Fibroblast of lung (primary cell): Measurements from ENCODE around the gene TIGD6. TPM values are rescaled to one million over a fixed set of nuclear protein-coding genes. Genes with fewer than 3 reads are reported as not detected.
"Not testable (repeated sequence)": the region's sequence is repeated elsewhere in the genome, so short reads cannot be mapped to it uniquely, and the experiment has no call there.

Source experiments
- DNase-seq, 2 donors: peaks; one replicate each; pipeline versions ENCODE4 v3.0.0 to v3.0.0-alpha.2; 2010; ENCODE audit warnings: low read depth in 2 of 2
- H2AFZ ChIP-seq: 2 replicates; pipeline ENCODE4 v1.5.1; 2012; ENCODE audit warnings: low read length, control low read depth, inconsistent platforms
- H3K27ac ChIP-seq: 2 replicates; pipeline ENCODE4 v1.5.1; 2011; ENCODE audit warnings: low read length, control low read depth; ENCODE audit not compliant: insufficient read depth
- H3K27me3 ChIP-seq: 2 replicates; pipeline ENCODE4 v1.5.1; 2011; ENCODE audit warnings: mild to moderate bottlenecking, low read length; ENCODE audit not compliant: control insufficient read depth, insufficient read depth
- H3K36me3 ChIP-seq: 2 replicates; pipeline ENCODE4 v1.5.1; 2011; ENCODE audit warnings: low read length; ENCODE audit not compliant: control insufficient read depth, insufficient read depth
- H3K4me1 ChIP-seq: 2 replicates; pipeline ENCODE4 v1.5.1; 2011; ENCODE audit warnings: low read length; ENCODE audit not compliant: control insufficient read depth, insufficient read depth; ENCODE audit errors: extremely low read depth
- H3K4me2 ChIP-seq: 2 replicates; pipeline ENCODE4 v1.5.1; 2011; ENCODE audit warnings: low read length, control low read depth; ENCODE audit not compliant: insufficient read depth; ENCODE audit errors: extremely low read depth
- H3K4me3 ChIP-seq, 4 experiments: fragments of 200-600 bp in 1 of 4; sonication (generic) in 1 of 4; replicated peaks in 1 of 4; 2 replicates each; pipeline ENCODE4 v1.5.1; 2011 to 2016; ENCODE audit warnings: low read length in 4 of 4, low read depth in 3 of 4, mild to moderate bottlenecking in 3 of 4, control low read depth in 2 of 4, inconsistent platforms in 1 of 4, mixed read lengths in 1 of 4; ENCODE audit not compliant: insufficient read depth in 1 of 4; ENCODE audit errors: control extremely low read depth in 1 of 4
- H3K79me2 ChIP-seq: 2 replicates; pipeline ENCODE4 v1.5.1; 2012; ENCODE audit warnings: mild to moderate bottlenecking, low read length, inconsistent platforms; ENCODE audit not compliant: control insufficient read depth, insufficient read depth
- H3K9ac ChIP-seq: 2 replicates; pipeline ENCODE4 v1.5.1; 2011; ENCODE audit warnings: mild to moderate bottlenecking, low read length, control low read depth; ENCODE audit not compliant: insufficient read depth
- H3K9me3 ChIP-seq: 2 replicates; pipeline ENCODE4 v1.5.1; 2012; ENCODE audit warnings: low read depth, low read length; ENCODE audit not compliant: control insufficient read depth, insufficient read depth
- H4K20me1 ChIP-seq: 2 replicates; pipeline ENCODE4 v1.5.1; 2011; ENCODE audit warnings: low read length; ENCODE audit not compliant: control insufficient read depth, insufficient read depth; ENCODE audit errors: extremely low read depth
- CTCF ChIP-seq, 2 donors: IDR thresholded peaks in 1 of 2; conservative IDR thresholded peaks in 1 of 2; 1 replicate in 1 of 2; 2 replicates in 1 of 2; pipeline ENCODE4 v1.5.1; 2011 to 2012; ENCODE audit warnings: low read length in 2 of 2, control low read depth in 1 of 2, inconsistent platforms in 1 of 2, low read depth in 1 of 2, mild to moderate bottlenecking in 1 of 2
- EZH2 ChIP-seq: IDR thresholded peaks from 2 replicates; pipeline ENCODE4 v1.5.1; 2012; ENCODE audit warnings: low read length, control low read depth, mild to moderate bottlenecking; ENCODE audit errors: missing control alignments
- polyA plus RNA-seq, 2 donors: library from polyadenylated mRNA; depleted of rRNA in 1 of 2; stranded (reverse) in 1 of 2; unstranded in 1 of 2; fragments of >200 nt; gene quantifications; 2 replicates each; pipeline ENCODE4 v1.2.1, GENCODE V29; 2011 to 2012; ENCODE audit warnings: missing spikeins in 1 of 2
- total RNA-seq: library from RNA; depleted of rRNA; stranded (reverse); fragments of >200 nt; gene quantifications from 2 replicates; pipeline ENCODE4 v1.2.1, GENCODE V29; 2014

The TIGD6 gene
- total and polyA plus RNA-seq, 2 donors (not counting 1 experiment from before 2014, with no cell fraction given), result 5.7 to 10.4 TPM

GRCh38 chr5:150035139-150035895 is 34.9 kb upstream of the TIGD6 start:
- Histone ChIP-seq H3K4me3 (no peak overlapping the region), H3K9me3 (no peaks in the 10 kb centered on the region), H4K20me1 (no peaks in the 10 kb centered on the region), H3K79me2 (no peaks in the 10 kb centered on the region), H3K36me3 (peaks cover 18% of the 10 kb centered on the region), H3K27me3 (no peaks in the 10 kb centered on the region), H2AFZ (no peak overlapping the region), H3K4me1 (peaks cover 2% of the 10 kb centered on the region), H3K27ac (no peak overlapping the region), H3K9ac (no peak overlapping the region), H3K4me2 (no peak overlapping the region)
- no peak for DNase-seq
- no peak for TF ChIP-seq CTCF (conservative IDR thresholded peaks at IDR 0.05 in 1 of 2, IDR thresholded peaks at IDR 0.05 in 1 of 2; ENCODE audit: low read depth in 1 of 2, low read length in 2 of 2)
- no peak for TF ChIP-seq EZH2

- Histone ChIP-seq H3K9me3 (no peaks in the 10 kb centered on the region), H2AFZ (no peak overlapping the region), H3K27ac (no peak overlapping the region), H3K4me1 (peaks cover 2% of the 10 kb centered on the region), H3K4me2 (no peak overlapping the region), H3K27me3 (no peaks in the 10 kb centered on the region), H3K79me2 (no peaks in the 10 kb centered on the region), H3K9ac (no peak overlapping the region), H4K20me1 (no peaks in the 10 kb centered on the region), H3K4me3 (no peak overlapping the region), H3K36me3 (peaks cover 18% of the 10 kb centered on the region)
- DNase-seq, result peak; percentile 93 to 95
- TF ChIP-seq CTCF (conservative IDR thresholded peaks at IDR 0.05 in 1 of 2, IDR thresholded peaks at IDR 0.05 in 1 of 2; ENCODE audit: low read depth in 1 of 2, low read length in 2 of 2) (no peak), EZH2 (no peak)
Observed at GRCh38 chr5:150034662-150035061, 34.2 kb upstream of the TIGD6 start.

GRCh38 chr5:150033334-150033733 is 32.9 kb upstream of the TIGD6 start:
- DNase-seq, result no peak
- Histone ChIP-seq H3K9ac (no peak overlapping the region), H2AFZ (no peak overlapping the region), H3K4me2 (no peak overlapping the region), H3K4me3 (no peak overlapping the region), H3K27ac (no peak overlapping the region), H3K4me1 (peaks cover 2% of the 10 kb centered on the region), H3K36me3 (peaks cover 18% of the 10 kb centered on the region), H3K27me3 (no peaks in the 10 kb centered on the region), H4K20me1 (no peaks in the 10 kb centered on the region), H3K9me3 (no peaks in the 10 kb centered on the region), H3K79me2 (no peaks in the 10 kb centered on the region)
- TF ChIP-seq EZH2, result no peak
- TF ChIP-seq CTCF (conservative IDR thresholded peaks at IDR 0.05 in 1 of 2, IDR thresholded peaks at IDR 0.05 in 1 of 2; ENCODE audit: low read depth in 1 of 2, low read length in 2 of 2), result no peak

GRCh38 chr5:150028047-150028446 is 27.6 kb upstream of the TIGD6 start:
- not testable (repeated sequence) for H3K4me3 ChIP-seq, H3K27me3 ChIP-seq, H3K4me2 ChIP-seq, H4K20me1 ChIP-seq, H2AFZ ChIP-seq, H3K4me1 ChIP-seq, DNase-seq, H3K9ac ChIP-seq, H3K27ac ChIP-seq, H3K79me2 ChIP-seq, H3K9me3 ChIP-seq
- peaks cover 18% of the 10 kb centered on the region for H3K36me3 ChIP-seq
